ENCODE data around the gene STK10. TPM values are rescaled to one million over a fixed set of nuclear protein-coding genes. Genes with fewer than 3 reads are reported as not detected.

STK10 gene
- total and polyA plus RNA-seq, 2 experiments from 2014 or later: 7.5 to 17.8 TPM

DNA sequence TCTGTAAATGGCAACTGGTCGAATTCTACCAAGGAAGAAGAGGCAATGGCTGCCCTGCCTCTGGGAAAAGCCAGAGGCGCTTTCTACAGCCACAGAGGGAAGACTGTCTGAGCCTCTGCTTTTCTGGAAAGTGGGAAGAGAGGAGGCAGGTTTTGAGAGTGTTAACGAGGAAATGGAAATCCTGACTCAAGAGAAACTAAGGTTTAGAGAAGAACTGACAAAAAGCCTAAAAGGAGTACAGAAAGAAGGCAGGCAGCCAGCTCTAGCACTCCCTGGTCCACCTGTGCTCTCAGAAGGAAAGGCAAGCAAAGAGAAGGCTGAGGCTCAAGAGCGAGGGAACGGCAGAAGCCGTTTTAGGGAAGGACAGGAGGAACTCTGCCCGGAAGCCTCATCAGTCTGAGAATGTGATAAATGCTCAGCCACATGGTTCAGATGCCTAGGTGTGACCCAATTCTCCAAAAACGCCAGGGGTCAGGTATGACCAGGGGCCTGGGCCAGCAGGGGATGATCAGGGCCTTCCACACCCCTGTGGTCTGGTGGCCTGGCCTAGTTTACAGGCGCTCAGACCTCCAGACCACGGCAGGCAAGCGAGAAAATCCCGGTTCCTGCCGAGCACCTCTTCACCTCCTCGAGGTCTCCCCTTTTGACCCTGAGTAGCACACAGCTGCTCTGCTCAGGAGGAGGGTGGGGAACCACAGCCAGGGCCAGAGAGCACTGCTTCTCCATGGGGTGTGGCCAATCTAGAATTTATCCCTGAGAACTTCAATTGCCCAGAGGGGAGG is 101.6 kb downstream of the STK10 start:
- Mint-ChIP-seq H3K27me3 (ENCODE audit: insufficient read depth, low read depth, poor library complexity) (peaks cover 6% of the 10 kb centered on the region), H3K4me3 (no peak overlapping the region), H3K27ac (no peak overlapping the region), H3K4me1 (no peaks in the 10 kb centered on the region; the same call in 2 of the 3 replicates), H3K9me3 (no peaks in the 10 kb centered on the region), H3K36me3 (ENCODE audit: low read depth) (peaks cover 6% of the 10 kb centered on the region; the same call in 1 of the 3 replicates)
- Histone ChIP-seq H3K36me3 (ENCODE audit: insufficient read depth) (no peaks in the 10 kb centered on the region), H4K20me1 (replicated peaks; ENCODE audit: insufficient read depth) (no peaks in the 10 kb centered on the region), H3K27me3 (ENCODE audit: insufficient read depth) (no peaks in the 10 kb centered on the region), H3K79me2 (replicated peaks; ENCODE audit: insufficient read depth) (no peaks in the 10 kb centered on the region), H2AFZ (no peak overlapping the region), H3K4me2 (no peak overlapping the region), H3K4me1 (ENCODE audit: insufficient read depth) (no peaks in the 10 kb centered on the region), H3K27ac (ENCODE audit: low read depth) (peak overlapping the region; percentile 78), H3K4me3 (no peak overlapping the region), H3K9me2 (ENCODE audit: insufficient read depth) (0 out of 2 replicates have a peak, but pooled peaks cover 5% of the 10 kb centered on the region), H3F3A (replicated peaks; ENCODE audit: low read depth) (no peaks in the 10 kb centered on the region)
- DNase-seq (ENCODE audit: low spot score): no peak
- TF ChIP-seq EZH2phosphoT487 (IDR thresholded peaks at IDR 0.05; ENCODE audit: unreplicated experiment) (no peak), EZH2 (IDR thresholded peaks at IDR 0.05; ENCODE audit: low read depth, unreplicated experiment) (no peak), STAT1 (IDR thresholded peaks at IDR 0.05; ENCODE audit: unreplicated experiment) (no peak), ZNF331 (CRISPR knock-in tag; IDR thresholded peaks at IDR 0.05; ENCODE audit: low read depth) (no peak), CREB1 (CRISPR knock-in tag; IDR thresholded peaks at IDR 0.05; ENCODE audit: low read depth) (no peak), REST (IDR thresholded peaks at IDR 0.05; ENCODE audit: unreplicated experiment) (no peak), POLR2AphosphoS5 (IDR thresholded peaks at IDR 0.05; ENCODE audit: low read depth) (no peak), ZNF114 (CRISPR knock-in tag; IDR thresholded peaks at IDR 0.05) (no peak), JUNB (IDR thresholded peaks at IDR 0.05; ENCODE audit: unreplicated experiment) (no peak)
- TF ChIP-seq, protein P1, sequence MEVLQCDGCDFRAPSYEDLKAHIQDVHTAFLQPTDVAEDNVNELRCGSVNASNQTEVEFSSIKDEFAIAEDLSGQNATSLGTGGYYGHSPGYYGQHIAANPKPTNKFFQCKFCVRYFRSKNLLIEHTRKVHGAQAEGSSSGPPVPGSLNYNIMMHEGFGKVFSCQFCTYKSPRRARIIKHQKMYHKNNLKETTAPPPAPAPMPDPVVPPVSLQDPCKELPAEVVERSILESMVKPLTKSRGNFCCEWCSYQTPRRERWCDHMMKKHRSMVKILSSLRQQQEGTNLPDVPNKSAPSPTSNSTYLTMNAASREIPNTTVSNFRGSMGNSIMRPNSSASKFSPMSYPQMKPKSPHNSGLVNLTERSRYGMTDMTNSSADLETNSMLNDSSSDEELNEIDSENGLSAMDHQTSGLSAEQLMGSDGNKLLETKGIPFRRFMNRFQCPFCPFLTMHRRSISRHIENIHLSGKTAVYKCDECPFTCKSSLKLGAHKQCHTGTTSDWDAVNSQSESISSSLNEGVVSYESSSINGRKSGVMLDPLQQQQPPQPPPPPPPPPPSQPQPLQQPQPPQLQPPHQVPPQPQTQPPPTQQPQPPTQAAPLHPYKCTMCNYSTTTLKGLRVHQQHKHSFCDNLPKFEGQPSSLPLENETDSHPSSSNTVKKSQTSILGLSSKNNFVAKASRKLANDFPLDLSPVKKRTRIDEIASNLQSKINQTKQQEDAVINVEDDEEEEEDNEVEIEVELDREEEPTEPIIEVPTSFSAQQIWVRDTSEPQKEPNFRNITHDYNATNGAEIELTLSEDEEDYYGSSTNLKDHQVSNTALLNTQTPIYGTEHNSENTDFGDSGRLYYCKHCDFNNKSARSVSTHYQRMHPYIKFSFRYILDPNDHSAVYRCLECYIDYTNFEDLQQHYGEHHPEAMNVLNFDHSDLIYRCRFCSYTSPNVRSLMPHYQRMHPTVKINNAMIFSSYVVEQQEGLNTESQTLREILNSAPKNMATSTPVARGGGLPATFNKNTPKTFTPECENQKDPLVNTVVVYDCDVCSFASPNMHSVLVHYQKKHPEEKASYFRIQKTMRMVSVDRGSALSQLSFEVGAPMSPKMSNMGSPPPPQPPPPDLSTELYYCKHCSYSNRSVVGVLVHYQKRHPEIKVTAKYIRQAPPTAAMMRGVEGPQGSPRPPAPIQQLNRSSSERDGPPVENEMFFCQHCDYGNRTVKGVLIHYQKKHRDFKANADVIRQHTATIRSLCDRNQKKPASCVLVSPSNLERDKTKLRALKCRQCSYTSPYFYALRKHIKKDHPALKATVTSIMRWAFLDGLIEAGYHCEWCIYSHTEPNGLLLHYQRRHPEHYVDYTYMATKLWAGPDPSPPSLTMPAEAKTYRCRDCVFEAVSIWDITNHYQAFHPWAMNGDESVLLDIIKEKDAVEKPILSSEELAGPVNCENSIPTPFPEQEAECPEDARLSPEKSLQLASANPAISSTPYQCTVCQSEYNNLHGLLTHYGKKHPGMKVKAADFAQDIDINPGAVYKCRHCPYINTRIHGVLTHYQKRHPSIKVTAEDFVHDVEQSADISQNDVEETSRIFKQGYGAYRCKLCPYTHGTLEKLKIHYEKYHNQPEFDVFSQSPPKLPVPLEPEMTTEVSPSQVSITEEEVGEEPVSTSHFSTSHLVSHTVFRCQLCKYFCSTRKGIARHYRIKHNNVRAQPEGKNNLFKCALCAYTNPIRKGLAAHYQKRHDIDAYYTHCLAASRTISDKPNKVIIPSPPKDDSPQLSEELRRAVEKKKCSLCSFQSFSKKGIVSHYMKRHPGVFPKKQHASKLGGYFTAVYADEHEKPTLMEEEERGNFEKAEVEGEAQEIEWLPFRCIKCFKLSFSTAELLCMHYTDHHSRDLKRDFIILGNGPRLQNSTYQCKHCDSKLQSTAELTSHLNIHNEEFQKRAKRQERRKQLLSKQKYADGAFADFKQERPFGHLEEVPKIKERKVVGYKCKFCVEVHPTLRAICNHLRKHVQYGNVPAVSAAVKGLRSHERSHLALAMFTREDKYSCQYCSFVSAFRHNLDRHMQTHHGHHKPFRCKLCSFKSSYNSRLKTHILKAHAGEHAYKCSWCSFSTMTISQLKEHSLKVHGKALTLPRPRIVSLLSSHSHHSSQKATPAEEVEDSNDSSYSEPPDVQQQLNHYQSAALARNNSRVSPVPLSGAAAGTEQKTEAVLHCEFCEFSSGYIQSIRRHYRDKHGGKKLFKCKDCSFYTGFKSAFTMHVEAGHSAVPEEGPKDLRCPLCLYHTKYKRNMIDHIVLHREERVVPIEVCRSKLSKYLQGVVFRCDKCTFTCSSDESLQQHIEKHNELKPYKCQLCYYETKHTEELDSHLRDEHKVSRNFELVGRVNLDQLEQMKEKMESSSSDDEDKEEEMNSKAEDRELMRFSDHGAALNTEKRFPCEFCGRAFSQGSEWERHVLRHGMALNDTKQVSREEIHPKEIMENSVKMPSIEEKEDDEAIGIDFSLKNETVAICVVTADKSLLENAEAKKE (CRISPR knock-in tag; IDR thresholded peaks at IDR 0.05): no peak
- TF ChIP-seq, protein P2, sequence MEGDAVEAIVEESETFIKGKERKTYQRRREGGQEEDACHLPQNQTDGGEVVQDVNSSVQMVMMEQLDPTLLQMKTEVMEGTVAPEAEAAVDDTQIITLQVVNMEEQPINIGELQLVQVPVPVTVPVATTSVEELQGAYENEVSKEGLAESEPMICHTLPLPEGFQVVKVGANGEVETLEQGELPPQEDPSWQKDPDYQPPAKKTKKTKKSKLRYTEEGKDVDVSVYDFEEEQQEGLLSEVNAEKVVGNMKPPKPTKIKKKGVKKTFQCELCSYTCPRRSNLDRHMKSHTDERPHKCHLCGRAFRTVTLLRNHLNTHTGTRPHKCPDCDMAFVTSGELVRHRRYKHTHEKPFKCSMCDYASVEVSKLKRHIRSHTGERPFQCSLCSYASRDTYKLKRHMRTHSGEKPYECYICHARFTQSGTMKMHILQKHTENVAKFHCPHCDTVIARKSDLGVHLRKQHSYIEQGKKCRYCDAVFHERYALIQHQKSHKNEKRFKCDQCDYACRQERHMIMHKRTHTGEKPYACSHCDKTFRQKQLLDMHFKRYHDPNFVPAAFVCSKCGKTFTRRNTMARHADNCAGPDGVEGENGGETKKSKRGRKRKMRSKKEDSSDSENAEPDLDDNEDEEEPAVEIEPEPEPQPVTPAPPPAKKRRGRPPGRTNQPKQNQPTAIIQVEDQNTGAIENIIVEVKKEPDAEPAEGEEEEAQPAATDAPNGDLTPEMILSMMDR (conservative IDR thresholded peaks at IDR 0.05; ENCODE audit: low read depth in 2 of 2): no peak
- TF ChIP-seq, protein P3, sequence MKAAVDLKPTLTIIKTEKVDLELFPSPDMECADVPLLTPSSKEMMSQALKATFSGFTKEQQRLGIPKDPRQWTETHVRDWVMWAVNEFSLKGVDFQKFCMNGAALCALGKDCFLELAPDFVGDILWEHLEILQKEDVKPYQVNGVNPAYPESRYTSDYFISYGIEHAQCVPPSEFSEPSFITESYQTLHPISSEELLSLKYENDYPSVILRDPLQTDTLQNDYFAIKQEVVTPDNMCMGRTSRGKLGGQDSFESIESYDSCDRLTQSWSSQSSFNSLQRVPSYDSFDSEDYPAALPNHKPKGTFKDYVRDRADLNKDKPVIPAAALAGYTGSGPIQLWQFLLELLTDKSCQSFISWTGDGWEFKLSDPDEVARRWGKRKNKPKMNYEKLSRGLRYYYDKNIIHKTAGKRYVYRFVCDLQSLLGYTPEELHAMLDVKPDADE (IDR thresholded peaks at IDR 0.05): no peak
- ATAC-seq: peak; percentile 57
